ENCODE data around the gene UST.

GRCh38 chr6:149059557-149059956, 312.7 kb downstream of the UST start:
- TF ChIP-seq, protein P1, sequence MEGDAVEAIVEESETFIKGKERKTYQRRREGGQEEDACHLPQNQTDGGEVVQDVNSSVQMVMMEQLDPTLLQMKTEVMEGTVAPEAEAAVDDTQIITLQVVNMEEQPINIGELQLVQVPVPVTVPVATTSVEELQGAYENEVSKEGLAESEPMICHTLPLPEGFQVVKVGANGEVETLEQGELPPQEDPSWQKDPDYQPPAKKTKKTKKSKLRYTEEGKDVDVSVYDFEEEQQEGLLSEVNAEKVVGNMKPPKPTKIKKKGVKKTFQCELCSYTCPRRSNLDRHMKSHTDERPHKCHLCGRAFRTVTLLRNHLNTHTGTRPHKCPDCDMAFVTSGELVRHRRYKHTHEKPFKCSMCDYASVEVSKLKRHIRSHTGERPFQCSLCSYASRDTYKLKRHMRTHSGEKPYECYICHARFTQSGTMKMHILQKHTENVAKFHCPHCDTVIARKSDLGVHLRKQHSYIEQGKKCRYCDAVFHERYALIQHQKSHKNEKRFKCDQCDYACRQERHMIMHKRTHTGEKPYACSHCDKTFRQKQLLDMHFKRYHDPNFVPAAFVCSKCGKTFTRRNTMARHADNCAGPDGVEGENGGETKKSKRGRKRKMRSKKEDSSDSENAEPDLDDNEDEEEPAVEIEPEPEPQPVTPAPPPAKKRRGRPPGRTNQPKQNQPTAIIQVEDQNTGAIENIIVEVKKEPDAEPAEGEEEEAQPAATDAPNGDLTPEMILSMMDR (IDR thresholded peaks at IDR 0.05), result no peak
- no peak for TF ChIP-seq ZFX (IDR thresholded peaks at IDR 0.05; ENCODE audit: borderline replicate concordance)
